HT1080 (cell line): ENCODE data around the gene TRIM7. TPM values are rescaled to one million over a fixed set of nuclear protein-coding genes. Genes with fewer than 3 reads are reported as not detected.
A peak's percentile ranks its signal among the peaks of the same experiment; 100 is the strongest.
"Not testable (repeated sequence)": the region's sequence is repeated elsewhere in the genome, so short reads cannot be mapped to it uniquely, and the experiment has no call there.

Experiments used
- DNase-seq: peaks from one replicate; pipeline ENCODE4 v3.0.0-alpha.2; 2015; ENCODE audit warnings: low read depth
- total RNA-seq: library from RNA; depleted of rRNA; stranded (reverse); fragments of >200 nt; shearing (Covaris generic); gene quantifications from 2 replicates; pipeline ENCODE4 v1.2.3, GENCODE V29; 2014

Gene TRIM7
- total RNA-seq, 1 experiment from 2014 or later, result 12.6 TPM

DNA sequence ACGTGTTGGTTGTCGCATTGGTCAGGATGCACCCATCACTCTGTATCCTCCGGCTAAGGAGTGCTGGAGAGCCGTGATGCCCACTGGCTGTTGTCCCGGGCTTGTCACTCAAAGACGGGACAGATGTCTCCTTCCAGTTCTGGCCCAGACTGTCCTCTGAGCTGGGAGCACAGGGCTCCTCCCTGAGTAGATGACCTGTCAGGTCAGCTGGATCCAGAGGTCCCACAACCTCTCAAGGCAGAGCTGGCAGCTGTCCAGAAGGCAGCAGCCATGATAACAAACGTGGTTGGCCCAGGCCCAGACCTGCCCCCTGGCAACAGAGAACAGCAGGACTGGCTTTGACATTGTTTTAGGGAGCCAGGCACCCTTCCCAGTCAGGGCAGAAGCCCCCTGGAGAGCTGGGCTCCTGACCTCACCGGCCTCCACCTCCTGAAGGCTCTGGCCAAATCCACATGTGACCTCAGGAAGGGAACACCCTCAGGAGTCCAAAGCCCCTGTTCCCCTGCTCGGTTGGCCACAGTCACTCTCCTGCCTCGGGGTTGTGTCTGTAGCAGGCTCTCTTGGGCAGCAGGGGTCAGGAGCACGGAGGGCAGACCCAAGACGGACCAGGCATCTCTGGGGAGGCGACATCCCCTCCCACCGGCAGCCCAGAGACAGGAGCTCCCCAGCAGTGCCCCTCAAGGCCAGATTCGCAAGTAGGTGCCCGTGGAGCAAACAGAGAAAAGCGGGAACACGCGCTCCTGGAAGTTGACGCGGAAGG, 10.3 kb downstream of the TRIM7 start:
- DNase-seq, result no peak

- no peak for DNase-seq
Measured at GRCh38 chr5:181193656-181194055, 11.3 kb downstream of the TRIM7 start.

- DNase-seq, result no peak
Measured at GRCh38 chr5:181192337-181193046, 12.5 kb downstream of the TRIM7 start.

GRCh38 chr5:181191526-181192336, 13.3 kb downstream of the TRIM7 start:
- peak; percentile 97 for DNase-seq

- DNase-seq, result no peak
Measured at GRCh38 chr5:181190711-181191525, 14.1 kb downstream of the TRIM7 start.

GRCh38 chr5:181189962-181190710, 14.9 kb downstream of the TRIM7 start:
- no peak for DNase-seq

DNA sequence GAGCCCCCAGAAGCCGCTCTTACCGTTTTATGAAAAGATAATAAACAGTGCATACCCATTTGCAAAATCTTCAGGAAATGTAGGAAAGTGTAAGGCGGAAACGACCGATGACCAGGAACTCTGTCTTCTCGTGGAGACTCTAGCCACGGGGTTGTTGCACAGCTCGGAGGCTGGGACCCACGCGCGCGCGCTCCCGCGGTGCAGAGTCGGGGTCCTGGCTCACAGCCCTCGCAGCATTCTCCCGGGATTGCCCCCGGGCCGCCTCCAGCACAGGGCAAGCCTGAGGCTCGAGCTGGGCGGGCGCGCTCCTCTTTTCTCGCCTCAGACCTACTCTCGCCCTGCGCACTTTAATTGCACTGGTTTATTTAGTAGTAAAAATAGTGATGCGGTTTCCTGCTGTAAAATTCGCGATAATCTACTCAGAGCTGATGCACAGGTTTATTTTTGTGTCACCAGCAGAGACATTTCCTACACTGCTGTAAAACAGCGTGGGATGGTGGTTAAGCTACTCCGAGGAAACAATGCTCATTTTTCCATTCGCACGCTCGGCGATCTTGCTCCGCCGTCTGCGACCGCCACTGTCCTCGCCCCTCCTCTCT, 15.5 kb downstream of the TRIM7 start:
- no peak for DNase-seq

GRCh38 chr5:181188700-181189362, 16.2 kb downstream of the TRIM7 start:
- DNase-seq, result peak; percentile 81

DNA sequence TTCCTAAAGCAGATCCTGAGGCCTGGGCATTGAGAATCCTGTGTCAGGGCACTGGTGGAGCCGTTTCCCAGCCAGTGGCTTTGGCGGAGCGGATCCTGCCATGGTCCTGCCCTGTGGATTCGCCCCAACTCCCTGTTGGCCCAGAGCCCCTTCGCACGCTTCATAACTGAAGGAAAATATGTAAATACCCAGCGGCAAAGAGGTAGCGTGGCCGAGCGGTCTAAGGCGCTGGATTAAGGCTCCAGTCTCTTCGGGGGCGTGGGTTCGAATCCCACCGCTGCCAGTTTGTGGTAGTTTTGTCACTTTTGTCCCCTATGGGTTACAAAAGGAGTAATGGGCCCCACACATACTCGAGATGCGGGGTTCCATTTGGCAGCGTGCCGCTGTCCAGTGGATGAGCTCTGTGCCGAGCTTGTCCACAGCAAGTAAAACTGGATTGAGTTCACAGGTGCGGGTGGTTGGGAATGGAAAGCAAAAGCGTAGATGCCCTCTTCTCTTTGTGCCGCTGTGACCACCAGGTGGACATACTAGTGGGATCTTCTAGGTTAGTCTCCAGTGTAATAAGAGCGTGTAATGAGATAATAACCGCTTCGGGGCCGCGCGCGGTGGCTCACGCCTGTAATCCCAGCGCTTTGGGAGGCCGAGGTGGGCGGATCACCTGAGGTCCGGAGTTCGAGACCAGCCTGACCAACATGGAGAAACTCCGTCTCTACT, 17.3 kb downstream of the TRIM7 start:
- peak; percentile 88 for DNase-seq

GRCh38 chr5:181186986-181187499, 18.0 kb downstream of the TRIM7 start:
- DNase-seq, result peak; percentile 46

DNA sequence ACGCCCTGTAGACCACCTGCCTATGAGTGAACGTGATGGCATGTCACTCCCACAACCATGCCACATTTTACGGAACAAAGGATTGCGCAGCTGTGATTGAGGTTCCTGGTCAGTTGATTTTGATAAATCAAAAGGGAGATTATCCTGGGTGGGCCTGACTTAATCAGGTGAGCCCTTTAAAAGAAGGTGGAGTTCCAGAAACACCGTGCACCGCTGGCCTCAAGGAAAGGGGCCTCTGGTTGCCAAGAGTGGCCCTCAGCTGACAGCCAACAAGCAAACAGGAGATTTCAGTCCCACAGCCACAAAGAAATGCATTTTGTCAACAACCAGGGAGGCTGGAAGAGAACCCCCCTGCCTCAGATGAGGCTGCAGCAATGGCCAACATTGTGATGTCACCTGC, 19.0 kb downstream of the TRIM7 start:
- no peak for DNase-seq

DNA sequence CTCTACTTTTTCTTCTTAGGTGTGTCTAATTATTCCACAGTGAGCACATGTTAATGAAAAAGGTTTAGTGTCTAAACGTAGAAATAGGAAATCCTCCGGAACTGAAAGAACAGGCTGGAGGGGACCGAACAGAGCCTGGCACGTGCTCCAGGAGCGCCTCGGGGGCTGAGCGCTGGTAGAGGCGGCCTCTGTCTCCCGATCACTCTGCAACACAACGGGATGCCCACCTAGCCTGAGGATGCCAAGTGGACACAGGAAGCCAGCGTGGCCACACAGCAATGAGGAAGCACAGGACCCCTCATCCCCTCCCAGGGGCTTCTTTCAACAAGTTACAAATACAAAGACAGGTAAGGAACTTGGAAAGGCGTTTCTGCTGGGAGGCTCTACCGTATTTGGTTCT, 19.4 kb downstream of the TRIM7 start:
- no peak for DNase-seq

- no peak for DNase-seq
Measured at GRCh38 chr5:181184845-181185216, 20.2 kb downstream of the TRIM7 start.

DNA sequence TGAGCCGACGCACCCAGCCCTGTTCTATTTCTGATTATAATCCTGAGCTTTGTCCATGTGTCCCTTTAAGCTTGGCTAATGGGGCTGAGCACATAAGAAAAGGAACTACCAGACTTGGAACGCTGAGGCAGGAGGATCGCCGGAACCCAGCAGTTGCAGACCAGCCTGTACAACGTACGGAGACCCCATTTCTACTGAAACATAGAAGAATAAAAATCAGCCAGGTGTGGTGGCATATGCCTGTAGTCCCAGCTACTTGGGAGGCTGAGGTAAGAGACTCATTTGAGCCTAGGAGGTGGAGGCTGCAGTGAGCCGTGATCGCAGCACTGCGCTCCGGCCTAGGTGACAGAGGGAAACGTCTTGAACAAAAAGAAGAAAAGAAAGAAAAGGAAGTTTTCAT, 22.3 kb downstream of the TRIM7 start:
- no peak for DNase-seq

- peak; percentile 69 for DNase-seq
Measured at GRCh38 chr5:181181650-181182565, 23.1 kb downstream of the TRIM7 start.

DNA sequence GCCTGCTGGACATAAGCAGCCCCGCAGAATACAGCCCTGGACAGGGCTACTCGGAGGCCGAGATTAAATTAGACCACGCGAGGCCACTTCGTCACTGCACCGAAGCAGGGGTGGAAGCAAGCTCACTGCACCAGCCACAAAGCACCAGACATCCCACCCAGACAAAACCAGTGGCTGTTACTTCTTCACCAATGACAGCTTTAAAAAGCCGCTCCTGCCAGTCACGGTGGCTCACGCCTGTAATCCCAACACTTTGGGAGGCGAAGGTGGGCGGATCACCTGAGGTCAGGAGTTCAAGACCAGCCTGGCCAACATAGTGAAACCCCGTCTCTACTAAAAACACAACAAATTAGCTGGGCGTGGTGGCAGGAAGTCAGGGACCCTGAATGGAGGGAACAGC, 27.4 kb downstream of the TRIM7 start:
- not testable (repeated sequence) for DNase-seq

DNA sequence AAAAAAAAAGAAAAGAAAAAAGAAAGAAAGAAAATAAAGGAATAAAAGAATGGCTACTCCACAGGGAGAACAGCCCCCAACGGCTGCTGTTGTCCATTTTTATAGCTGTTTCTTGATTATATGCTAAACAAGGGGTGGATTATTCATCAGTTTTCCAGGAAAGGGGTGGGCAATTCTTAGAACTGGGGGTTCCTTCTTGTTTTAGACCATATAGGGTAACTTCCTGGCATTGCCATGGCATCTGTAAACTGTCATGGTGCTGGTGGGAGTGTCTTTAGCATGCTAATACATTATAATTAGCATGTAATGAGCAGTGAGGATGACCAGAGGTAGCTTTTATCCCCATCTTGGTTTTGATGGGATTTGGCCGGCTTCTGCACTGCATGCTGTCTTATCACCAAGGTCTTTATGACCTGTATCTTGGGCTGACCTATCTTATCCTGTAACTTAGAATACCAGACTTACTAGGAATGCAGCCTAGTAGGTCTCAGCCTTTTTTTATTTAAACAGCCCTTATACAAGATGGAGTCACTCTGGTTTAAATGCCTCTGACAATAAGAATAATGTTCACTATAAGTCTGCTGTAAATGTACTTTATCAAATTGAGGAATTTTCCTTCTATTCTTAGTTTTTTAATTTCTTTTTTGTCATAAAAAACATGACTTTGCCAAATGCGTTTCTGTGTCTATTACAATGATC, 28.6 kb downstream of the TRIM7 start:
- no peak for DNase-seq
